Activated CD4-positive, CD25-positive, alpha-beta regulatory T cell (primary cell): ENCODE data around the gene TRIO.

Experiments used
- DNase-seq, 4 experiments: peaks; one replicate each; lab custom pipeline; 2025; lab: John Stamatoyannopoulos, UW

The TRIO gene

DNA sequence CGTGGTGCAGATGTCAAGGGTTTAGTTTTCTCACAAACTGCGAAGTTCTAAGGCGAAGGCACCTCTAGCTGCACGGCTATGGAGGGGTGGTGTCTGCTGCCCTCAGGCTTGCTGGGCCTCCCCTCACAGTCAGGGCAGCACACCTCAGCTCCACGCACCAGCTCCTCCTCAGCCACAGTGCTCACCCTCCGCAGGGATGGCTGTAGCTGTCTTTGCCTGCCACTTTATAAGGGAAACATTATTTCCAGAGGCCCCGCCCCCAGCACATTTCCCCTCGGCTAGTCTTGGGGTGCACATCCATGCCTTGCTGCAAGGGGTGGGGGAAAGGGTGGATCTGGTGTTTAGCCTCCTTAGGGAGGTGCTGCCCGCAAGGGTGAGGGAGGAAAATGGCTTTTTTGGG, 154.6 kb downstream of the TRIO start:
- no peak for DNase-seq

GRCh38 chr5:14298126-14298847, 155.1 kb downstream of the TRIO start:
- no peak for DNase-seq

DNA sequence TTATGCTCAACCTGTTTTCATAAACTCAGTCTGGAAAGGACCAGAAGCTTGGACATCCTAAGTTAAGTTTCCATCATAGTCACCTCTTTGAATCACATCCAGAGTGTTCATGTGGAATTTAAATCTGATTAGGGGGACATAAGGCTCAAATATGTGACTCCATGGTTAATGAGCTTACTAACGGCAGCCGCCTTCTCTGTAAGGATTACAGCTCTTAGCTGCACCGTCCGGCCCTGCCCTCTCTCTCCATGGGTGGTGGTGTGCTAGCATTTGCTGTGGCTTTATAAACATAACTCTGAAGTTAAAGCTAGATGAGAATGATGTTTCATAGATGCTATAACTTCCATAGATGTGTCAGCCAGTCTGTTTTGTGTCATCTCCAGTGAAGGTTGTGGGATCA, 156.5 kb downstream of the TRIO start:
- DNase-seq: no peak

DNA sequence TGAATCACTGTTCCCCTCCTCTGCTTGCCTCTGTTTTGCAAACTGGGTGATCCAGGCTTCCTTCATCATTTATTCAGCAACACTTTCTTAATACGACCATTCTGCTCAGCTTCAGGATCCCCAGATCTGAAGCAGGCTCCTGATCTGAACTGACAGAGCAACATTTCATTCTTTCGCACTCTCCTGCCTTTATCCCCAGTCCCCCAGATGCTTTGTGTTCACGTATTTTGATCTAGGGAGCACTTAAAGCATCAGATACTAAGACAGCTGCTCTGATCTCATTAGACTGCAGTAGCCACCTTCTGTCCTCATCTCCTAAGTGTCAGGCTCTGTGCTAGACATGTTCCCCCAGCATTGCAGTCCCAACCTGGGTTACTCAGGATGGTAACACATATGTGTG, 158.0 kb downstream of the TRIO start:
- DNase-seq: no peak

- no peak for DNase-seq
Measured at GRCh38 chr5:14302330-14302729, 159.2 kb downstream of the TRIO start.

GRCh38 chr5:14305045-14305444, 161.9 kb downstream of the TRIO start:
- no peak for DNase-seq

DNA sequence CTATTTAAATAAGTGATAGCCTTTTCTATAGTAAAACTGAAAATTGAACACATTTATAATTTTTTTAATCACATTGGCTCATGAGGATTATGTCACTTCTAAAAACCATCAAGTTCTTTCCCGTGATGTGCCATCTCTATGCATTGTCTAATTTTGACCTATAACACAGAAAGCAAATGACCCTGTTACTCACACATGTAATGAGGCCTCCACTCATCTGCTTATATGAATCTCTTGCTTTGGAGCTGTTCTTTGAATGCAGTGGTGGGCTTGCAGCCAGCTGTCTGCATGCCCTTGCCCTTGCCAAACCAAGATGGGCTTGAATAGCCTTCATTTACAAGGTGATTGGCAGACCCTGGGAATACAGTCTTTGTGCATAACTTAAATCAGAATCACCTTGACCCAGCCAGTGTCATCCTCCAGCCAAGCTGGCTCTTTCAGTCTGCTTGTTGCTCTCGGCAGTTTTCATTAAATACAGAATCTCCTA, 163.2 kb downstream of the TRIO start:
- DNase-seq: no peak

GRCh38 chr5:14308384-14309154, 165.4 kb downstream of the TRIO start:
- no peak for DNase-seq

DNA sequence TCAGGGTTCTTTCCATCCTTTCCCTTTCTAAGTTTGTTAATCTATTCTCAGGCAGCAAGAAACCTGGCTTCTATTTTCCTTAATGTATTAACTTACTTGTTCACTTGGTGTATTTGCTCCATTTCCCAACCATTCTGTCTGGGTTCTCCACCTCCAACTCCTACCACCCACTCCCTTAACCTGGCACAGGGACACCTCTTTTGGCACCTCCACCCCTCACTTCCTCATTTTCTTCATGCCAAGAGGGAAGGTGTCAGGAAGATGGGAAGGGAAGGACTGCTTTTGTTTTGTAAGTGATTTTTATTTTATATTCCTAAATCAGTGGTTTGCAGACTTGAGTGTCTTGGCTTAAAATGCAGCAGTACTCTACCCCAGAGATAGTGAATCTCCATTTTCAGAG, 166.1 kb downstream of the TRIO start:
- DNase-seq: no peak

DNA sequence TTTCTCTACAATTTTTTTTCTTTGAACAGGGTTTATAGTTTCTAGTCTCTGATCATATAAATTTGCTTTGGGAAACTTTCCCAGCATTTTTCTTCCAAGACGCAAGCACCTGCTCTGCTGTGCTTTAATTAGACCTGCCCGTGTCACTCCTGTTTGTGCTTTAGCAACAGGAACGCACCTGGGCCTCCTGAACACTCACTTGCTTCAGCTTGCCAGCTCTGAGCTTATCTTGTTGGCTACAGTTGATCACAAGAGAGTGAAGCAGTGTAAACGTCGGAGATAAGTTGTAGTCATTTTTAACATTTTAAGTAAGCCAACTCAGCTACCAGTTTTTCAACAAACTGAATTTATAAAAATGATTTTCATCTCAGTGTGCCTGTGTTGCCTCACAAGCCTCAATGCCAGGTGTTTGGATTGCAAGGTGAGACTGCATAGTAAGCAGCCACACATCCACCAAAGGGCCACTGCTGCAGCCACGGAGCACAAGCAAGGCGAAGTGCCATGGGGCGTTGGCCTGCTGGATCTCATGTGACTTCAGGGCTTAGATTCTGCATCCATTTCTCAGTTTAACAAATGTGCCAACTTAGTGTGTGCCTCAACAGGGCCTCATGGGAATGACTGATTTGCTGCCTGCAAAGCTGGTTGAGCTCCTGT, 166.9 kb downstream of the TRIO start:
- no peak for DNase-seq

DNA sequence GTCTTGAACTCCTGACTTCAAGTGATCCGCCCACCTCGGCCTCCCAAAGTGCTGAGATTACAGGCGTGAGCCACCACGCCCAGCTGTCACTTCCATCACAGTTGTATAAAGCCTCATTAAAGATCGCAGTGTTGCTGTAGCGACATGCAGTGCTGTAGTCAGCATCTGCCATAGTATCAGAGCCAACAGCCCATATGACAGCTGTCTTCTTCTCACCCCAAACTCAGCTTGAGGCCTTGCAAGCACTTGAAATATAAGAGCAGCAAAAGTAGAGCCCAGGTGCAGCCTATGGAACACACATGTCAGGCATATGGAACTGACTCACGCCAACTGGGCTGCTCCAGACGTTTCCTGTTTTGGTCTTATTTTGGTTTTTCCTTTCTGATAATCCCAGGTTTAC, 167.8 kb downstream of the TRIO start:
- DNase-seq: no peak

DNA sequence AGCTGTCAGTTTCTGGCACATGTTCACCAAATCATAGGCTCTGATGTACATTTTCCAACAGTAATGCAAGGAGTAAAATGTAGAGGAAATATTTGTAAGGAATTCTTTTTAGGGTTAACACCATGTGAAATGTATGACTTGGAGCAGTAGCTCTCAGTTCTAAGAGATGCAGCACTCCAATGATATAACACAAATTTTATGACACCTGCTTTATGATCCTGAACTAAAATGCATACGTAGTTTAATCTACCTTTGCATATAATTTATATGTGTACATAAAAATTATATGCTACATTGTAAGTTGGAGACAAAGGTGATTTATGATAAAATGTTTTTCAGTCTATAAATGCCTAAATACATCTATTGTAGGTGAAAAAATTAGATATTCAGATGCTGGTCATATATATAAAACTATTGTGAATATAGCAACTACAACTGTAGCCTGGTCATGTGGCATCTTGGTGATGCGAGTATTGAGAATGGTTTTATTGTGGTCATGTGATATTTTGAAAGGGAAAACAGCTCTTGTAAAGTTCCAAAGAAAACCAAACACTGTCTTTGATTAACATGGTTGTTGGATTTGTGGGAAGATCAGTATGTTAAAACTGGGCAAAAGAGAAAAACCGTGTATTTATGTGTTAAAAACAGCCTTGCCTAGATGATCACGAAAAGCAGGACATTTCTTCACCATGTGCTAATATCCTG, 171.0 kb downstream of the TRIO start:
- DNase-seq: no peak

GRCh38 chr5:14316471-14316870, 173.3 kb downstream of the TRIO start:
- no peak for DNase-seq

DNA sequence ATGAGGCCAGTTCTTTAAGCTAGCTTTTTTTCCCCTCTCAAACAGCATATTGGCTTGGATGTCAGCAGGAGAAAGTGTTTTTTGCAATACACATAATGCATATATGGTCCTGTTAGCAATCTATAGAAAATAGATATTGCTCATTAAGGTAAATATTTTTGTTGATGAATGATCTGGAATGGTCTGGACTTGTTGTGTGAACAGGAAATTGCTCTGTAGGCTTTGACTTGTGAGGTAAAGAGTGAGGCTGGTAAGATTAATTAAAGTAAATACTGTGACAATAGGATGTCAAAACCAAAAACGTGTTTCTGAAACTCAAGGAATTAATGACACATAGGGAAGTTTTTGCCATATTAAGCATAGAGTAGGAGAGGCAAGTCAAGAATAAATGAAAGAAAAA, 176.0 kb downstream of the TRIO start:
- DNase-seq: no peak

- no peak for DNase-seq
Measured at GRCh38 chr5:14321936-14322335, 178.8 kb downstream of the TRIO start.

- no peak for DNase-seq
Measured at GRCh38 chr5:14322437-14323187, 179.5 kb downstream of the TRIO start.

DNA sequence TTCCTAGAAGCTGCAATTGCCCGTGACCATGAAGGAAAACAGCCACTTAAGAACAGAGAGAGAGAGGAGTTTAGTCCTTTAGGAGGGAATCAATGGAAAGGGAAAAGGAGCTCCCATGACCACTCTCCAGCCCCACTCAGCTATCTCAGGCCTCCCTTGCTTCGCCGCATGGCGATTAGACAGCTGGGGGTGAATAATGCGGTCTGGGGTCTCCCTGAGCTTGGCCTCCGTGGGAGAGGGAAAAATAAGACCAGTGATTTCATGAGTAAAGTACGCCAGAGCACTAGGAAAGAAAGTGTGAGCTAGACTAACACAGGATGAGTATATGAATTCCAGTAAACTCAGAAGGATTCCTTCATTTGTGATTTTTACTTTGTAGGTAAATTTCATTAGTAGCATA, 180.3 kb downstream of the TRIO start:
- no peak for DNase-seq

DNA sequence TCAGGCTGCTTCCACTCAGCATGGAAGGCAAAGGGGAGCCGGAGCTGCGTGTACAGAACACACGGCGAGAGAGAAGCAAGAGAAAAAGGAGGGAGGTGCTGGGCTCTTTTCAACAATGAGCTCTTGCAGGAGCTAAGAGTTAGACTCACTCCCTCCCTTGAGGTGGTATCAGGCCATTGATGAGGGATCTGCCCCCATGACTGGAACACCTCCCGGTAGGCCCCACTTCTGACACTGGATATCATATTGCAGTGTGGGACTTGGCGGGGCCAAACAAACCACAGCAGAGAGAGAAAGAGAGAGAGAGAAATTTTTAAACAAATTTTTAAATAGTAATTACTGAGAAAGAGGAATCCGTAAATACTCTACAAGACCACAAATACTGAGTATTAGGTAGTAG, 182.2 kb downstream of the TRIO start:
- no peak for DNase-seq

DNA sequence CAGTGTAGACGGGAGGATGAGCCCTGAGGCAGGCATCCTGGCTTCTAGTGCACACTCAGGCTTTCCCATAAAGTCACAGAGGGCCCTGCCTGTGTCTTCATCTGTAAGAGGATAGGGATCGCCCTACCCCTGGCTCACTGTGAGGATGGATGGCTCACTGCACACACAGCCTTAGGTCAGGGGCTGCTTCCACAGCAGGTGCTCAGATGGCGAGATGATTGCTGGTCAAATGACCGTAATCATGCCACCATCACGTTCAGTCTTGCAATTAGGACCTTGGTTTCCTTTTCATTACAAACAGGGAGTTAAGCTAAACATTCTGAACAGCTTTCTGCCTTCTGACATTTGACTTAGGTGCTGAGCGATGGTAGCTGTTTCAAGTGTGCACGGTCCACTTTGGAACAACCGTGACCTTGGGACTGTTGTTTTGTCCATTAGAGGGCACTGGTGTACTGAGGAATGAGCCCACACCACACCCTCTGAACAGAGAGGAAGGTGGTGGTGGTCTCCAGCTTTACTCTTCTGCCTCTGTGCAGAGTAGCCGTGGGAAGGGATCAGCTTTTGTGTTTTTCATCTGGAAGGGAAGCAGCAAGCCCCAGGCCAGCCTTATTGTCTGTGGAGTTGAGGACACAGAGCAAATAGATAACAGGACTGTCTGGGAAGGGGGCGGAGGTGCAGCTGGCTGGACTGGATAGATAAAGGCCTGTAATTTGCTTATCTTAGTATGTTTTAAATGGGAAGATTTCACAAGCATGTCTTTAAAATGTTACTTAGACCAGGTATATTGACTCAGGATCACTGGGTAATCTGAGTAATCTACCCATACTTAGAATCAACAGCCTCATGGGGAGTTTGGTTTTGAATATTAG, 183.1 kb downstream of the TRIO start:
- no peak for DNase-seq

DNA sequence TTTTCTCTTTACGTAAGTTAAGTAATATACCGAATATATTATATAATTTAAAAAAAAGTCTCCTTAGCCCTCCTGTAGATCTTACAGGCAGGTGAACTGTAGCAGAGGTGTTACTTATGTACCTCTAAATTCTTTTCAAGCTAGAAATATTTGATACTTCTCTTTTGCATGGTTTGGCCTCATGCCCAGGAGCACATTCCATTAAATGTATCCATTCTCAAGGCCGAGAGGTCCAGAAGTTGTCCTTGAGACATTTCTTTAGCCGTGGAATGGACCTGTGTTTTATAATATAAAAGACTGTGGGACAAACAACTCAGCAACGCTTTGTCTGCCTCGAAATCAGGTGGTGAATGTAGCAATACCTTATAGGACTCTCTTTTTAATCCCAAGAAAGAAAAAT, 184.5 kb downstream of the TRIO start:
- no peak for DNase-seq

DNA sequence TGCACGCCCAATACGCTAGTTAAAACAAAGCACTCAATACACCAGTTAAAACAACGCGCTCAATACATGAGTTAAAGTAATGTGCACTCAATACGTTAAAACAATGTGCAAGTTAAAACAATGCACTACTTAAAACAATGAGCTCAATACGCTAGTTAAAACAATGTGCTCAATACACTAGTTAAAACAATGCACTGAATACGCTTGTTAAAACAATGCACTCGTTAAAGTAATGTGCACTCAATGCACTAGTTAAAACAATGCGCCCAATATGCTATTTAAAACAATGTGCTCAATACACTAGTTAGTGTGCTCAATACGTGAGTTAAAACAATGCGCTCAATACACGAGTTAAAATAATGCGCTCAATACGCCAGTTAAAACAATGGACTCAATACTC, 185.0 kb downstream of the TRIO start:
- DNase-seq: no peak
